NK-92 treated with Interleukin-12 subunit alpha and Interleukin-12 subunit beta, amount 100 ng/mL, for 24 hours (cell line): ENCODE results near the gene SLC8A3.

Experiments
- DNase-seq: peaks from one replicate; lab custom pipeline; 2025; lab: John Stamatoyannopoulos, UW

Gene SLC8A3

GRCh38 chr14:70173569-70173968 is 15.2 kb downstream of the SLC8A3 start:
- no peak for DNase-seq

- DNase-seq = no peak
Observed at GRCh38 chr14:70171726-70172125, 17.0 kb downstream of the SLC8A3 start.

GRCh38 chr14:70170976-70171375 is 17.8 kb downstream of the SLC8A3 start:
- no peak for DNase-seq

GRCh38 chr14:70168406-70168805 is 20.3 kb downstream of the SLC8A3 start:
- DNase-seq = no peak

- DNase-seq = no peak
Observed at GRCh38 chr14:70166530-70167203, 22.1 kb downstream of the SLC8A3 start.

GRCh38 chr14:70162358-70162757 is 26.4 kb downstream of the SLC8A3 start:
- DNase-seq = no peak

- DNase-seq = no peak
Observed at GRCh38 chr14:70156592-70156991, 32.2 kb downstream of the SLC8A3 start.

DNA sequence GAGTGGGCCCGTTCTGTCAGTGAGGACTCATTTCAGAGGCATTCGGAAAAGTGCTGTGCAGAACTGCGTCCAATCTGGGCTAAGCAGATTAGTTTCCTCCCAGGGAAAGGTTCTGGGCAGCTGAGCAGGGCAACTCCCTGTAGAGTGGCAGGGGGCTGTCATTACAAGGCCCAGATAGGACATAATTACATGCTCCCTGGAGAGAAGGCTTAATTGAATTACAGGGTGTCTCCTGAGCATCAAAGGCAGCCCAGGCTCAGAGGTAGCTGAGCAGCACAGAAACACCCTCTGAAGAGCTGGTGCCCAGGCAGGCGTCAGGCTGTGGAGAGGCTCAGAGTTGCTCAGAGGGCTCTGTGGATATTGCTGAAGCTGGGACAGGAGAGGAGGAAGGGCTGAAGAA is 36.0 kb downstream of the SLC8A3 start:
- no peak for DNase-seq

GRCh38 chr14:70152081-70152480 is 36.7 kb downstream of the SLC8A3 start:
- DNase-seq = no peak

GRCh38 chr14:70149596-70150165 is 39.1 kb downstream of the SLC8A3 start:
- no peak for DNase-seq

- DNase-seq = no peak
Observed at GRCh38 chr14:70148911-70149595, 39.7 kb downstream of the SLC8A3 start.

GRCh38 chr14:70148351-70148750 is 40.4 kb downstream of the SLC8A3 start:
- no peak for DNase-seq

DNA sequence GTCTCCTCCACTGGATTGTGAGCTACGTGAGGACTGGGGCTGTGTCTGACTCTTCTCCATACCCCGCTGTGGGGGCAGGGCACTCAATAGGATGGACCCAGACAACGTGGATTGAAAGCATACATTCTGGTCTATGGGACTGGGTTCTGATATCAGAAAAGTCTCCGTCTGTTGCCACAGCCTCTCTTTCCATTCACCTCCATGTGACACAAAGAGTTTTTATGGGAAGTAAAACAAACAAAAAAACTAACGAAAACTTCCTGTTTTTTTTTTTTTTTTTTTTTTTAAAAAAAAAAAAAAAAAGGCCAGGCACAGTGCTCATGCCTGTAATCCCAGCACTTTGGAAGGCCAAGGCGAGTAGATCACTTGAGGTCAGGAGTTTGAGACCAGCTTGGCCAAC is 44.7 kb downstream of the SLC8A3 start:
- DNase-seq = no peak

GRCh38 chr14:70143306-70143705 is 45.4 kb downstream of the SLC8A3 start:
- no peak for DNase-seq

DNA sequence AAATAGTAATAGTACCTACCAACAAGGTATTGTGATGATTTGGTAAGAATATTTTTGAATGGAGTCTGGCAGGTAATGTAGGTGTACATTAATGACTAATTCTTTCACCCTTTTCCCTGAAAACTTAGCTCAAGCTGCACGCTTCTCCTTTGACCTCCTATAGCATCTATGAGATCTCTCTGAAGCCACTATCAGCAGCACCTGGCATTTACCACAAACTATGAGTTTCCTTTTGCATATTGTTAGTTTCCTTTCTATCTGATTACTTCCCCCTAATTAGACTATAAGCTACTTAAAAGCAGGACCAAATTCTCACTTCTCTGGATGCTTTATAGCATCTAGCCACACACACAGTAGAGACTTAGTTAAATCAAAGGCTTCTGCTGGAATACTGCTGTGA is 48.1 kb downstream of the SLC8A3 start:
- no peak for DNase-seq

- DNase-seq = no peak
Observed at GRCh38 chr14:70139384-70139783, 49.4 kb downstream of the SLC8A3 start.

GRCh38 chr14:70137788-70138187 is 51.0 kb downstream of the SLC8A3 start:
- no peak for DNase-seq

- DNase-seq = no peak
Observed at GRCh38 chr14:70133461-70133860, 55.3 kb downstream of the SLC8A3 start.

DNA sequence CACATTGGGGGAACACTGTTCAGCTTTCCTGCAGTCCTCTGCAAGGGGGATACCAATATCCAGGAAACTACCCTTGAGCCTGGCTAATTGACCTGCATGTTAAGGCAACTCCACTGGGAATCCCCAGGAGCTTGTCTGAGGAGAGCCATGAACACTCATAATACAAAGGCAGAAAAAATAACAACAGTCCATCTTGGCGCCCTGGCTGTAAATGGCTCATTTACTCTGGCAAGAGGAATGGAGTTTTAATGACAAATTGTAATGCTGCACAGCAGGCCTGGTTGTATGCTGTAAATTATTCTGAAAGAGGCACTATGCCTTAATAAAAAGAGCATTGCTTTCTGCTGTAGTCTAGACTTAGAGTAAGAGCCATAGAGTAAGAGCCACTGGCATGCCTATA is 58.3 kb downstream of the SLC8A3 start:
- DNase-seq = no peak

- no peak for DNase-seq
Observed at GRCh38 chr14:70127186-70127585, 61.6 kb downstream of the SLC8A3 start.

GRCh38 chr14:70123796-70124195 is 65.0 kb downstream of the SLC8A3 start:
- DNase-seq = no peak

DNA sequence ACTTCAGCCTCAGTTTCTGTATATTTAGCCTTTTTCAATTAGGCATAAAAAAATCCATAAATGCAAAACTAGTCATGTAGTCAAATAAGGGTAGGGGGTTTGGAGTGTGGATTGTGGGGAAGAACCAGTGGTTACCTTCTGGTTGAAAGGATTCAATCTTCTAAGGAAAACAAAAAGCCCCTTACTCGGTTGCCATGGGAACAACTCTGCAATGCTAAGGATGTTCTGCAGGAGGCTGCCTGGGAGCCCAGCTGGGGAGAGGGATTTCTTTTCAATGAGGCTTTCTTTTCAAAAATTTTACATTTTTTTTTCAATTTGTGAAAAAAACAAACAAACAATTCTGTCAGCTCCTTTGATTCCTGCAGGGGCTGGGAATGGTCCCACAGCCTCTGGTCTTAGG is 67.2 kb downstream of the SLC8A3 start:
- no peak for DNase-seq

DNA sequence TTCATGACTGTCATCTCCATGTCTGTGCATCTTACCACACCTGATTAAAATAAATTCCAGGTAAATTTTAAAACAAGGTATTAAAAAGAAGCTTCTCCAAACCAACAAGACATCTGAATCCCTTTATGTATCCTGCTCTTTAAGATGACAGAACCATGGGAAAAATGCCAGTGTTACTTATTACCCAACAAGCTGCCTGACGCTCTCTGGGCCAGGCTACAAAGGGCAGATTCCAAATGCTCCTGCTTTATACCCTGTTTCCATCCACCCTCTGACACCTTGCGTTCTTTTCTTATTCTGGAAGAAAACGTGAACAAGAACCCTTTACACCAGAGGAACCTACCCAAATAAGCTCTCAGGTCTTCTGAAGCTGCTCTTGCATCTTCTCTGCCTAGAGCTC is 70.7 kb downstream of the SLC8A3 start:
- DNase-seq = no peak

GRCh38 chr14:70116278-70116677 is 72.5 kb downstream of the SLC8A3 start:
- no peak for DNase-seq
